ENCODE results near the gene MISP. TPM values are rescaled to one million over a fixed set of nuclear protein-coding genes. Genes with fewer than 3 reads are reported as not detected.

Gene MISP
- total and polyA plus RNA-seq, 9 of the 15 experiments (the other 6 are each of a cell fraction or from before 2014, with no cell fraction given) = 0.04 to 0.29 (median 0.05) TPM; not detected in 5

DNA sequence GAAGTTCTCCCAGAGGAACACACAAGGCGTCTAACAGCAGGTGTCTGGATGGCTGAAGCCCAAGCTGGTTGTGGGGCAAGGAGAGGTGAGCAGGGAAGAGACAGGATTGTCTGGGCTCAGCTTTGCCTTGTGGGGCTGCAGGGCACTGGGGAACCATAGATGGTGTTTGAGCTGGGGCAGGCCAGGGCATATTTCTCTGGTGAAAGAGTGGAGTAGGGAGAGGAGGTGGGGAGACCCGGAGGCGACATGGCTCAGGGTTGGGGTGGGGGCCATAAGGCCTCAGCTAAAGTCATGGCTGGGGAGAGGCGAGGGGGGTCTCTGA is 47.6 kb upstream of the MISP start (continued):
- TF ChIP-seq, protein P1, sequence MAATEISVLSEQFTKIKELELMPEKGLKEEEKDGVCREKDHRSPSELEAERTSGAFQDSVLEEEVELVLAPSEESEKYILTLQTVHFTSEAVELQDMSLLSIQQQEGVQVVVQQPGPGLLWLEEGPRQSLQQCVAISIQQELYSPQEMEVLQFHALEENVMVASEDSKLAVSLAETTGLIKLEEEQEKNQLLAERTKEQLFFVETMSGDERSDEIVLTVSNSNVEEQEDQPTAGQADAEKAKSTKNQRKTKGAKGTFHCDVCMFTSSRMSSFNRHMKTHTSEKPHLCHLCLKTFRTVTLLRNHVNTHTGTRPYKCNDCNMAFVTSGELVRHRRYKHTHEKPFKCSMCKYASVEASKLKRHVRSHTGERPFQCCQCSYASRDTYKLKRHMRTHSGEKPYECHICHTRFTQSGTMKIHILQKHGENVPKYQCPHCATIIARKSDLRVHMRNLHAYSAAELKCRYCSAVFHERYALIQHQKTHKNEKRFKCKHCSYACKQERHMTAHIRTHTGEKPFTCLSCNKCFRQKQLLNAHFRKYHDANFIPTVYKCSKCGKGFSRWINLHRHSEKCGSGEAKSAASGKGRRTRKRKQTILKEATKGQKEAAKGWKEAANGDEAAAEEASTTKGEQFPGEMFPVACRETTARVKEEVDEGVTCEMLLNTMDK (IDR thresholded peaks at IDR 0.05; ENCODE audit: borderline replicate concordance, insufficient read depth, low read depth, low read length, poor library complexity, severe bottlenecking) = no peak
- TF ChIP-seq, protein P2, sequence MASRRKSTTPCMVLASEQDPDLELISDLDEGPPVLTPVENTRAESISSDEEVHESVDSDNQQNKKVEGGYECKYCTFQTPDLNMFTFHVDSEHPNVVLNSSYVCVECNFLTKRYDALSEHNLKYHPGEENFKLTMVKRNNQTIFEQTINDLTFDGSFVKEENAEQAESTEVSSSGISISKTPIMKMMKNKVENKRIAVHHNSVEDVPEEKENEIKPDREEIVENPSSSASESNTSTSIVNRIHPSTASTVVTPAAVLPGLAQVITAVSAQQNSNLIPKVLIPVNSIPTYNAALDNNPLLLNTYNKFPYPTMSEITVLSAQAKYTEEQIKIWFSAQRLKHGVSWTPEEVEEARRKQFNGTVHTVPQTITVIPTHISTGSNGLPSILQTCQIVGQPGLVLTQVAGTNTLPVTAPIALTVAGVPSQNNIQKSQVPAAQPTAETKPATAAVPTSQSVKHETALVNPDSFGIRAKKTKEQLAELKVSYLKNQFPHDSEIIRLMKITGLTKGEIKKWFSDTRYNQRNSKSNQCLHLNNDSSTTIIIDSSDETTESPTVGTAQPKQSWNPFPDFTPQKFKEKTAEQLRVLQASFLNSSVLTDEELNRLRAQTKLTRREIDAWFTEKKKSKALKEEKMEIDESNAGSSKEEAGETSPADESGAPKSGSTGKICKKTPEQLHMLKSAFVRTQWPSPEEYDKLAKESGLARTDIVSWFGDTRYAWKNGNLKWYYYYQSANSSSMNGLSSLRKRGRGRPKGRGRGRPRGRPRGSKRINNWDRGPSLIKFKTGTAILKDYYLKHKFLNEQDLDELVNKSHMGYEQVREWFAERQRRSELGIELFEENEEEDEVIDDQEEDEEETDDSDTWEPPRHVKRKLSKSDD (conservative IDR thresholded peaks at IDR 0.05; ENCODE audit: low read length) = no peak
- TF ChIP-seq LEF1 (IDR thresholded peaks at IDR 0.05) (no peak), EGR1 (conservative IDR thresholded peaks at IDR 0.05) (no peak), L3MBTL2 (IDR thresholded peaks at IDR 0.05) (no peak), MTA2 (IDR thresholded peaks at IDR 0.05; ENCODE audit: low read depth) (no peak), SMARCC2 (IDR thresholded peaks at IDR 0.05; ENCODE audit: low read depth) (no peak), ZNF76 (CRISPR knock-in tag; IDR thresholded peaks at IDR 0.05; ENCODE audit: borderline replicate concordance) (no peak), ZNF347 (CRISPR knock-in tag; IDR thresholded peaks at IDR 0.05; ENCODE audit: low read depth) (no peak), KDM2B (CRISPR knock-in tag; IDR thresholded peaks at IDR 0.05) (no peak), KHSRP (IDR thresholded peaks at IDR 0.05) (no peak), GMEB1 (CRISPR knock-in tag; IDR thresholded peaks at IDR 0.05) (no peak), ZNF518B (CRISPR knock-in tag; IDR thresholded peaks at IDR 0.05) (no peak), MEF2D (tag; conservative IDR thresholded peaks at IDR 0.05; ENCODE audit: low read depth) (no peak), DDX20 (tag; IDR thresholded peaks at IDR 0.05; ENCODE audit: low read depth) (no peak)
- TF ChIP-seq, protein P3, sequence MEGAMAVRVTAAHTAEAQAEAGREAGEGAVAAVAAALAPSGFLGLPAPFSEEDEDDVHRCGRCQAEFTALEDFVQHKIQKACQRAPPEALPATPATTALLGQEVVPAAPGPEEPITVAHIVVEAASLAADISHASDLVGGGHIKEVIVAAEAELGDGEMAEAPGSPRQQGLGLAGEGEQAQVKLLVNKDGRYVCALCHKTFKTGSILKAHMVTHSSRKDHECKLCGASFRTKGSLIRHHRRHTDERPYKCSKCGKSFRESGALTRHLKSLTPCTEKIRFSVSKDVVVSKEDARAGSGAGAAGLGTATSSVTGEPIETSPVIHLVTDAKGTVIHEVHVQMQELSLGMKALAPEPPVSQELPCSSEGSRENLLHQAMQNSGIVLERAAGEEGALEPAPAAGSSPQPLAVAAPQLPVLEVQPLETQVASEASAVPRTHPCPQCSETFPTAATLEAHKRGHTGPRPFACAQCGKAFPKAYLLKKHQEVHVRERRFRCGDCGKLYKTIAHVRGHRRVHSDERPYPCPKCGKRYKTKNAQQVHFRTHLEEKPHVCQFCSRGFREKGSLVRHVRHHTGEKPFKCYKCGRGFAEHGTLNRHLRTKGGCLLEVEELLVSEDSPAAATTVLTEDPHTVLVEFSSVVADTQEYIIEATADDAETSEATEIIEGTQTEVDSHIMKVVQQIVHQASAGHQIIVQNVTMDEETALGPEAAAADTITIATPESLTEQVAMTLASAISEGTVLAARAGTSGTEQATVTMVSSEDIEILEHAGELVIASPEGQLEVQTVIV (CRISPR knock-in tag; IDR thresholded peaks at IDR 0.05; ENCODE audit: borderline replicate concordance) = no peak
